Measurements from ENCODE around the gene SYT15.
"Not testable (repeated sequence)": the region's sequence is repeated elsewhere in the genome, so short reads cannot be mapped to it uniquely, and the experiment has no call there.

- TF ChIP-seq CTCF (conservative IDR thresholded peaks at IDR 0.05); ZFX (IDR thresholded peaks at IDR 0.05): not testable (repeated sequence)
Measured at GRCh38 chr10:46615540-46615939, 36.6 kb downstream of the SYT15 start.
